Measurements from ENCODE around the gene OTOF. TPM values are rescaled to one million over a fixed set of nuclear protein-coding genes. Genes with fewer than 3 reads are reported as not detected.

The OTOF gene
- total and polyA plus RNA-seq, 2 of the 13 experiments (the other 11 are each of a cell fraction or from before 2014, with no cell fraction given) = 0.04 TPM; not detected in 1

DNA sequence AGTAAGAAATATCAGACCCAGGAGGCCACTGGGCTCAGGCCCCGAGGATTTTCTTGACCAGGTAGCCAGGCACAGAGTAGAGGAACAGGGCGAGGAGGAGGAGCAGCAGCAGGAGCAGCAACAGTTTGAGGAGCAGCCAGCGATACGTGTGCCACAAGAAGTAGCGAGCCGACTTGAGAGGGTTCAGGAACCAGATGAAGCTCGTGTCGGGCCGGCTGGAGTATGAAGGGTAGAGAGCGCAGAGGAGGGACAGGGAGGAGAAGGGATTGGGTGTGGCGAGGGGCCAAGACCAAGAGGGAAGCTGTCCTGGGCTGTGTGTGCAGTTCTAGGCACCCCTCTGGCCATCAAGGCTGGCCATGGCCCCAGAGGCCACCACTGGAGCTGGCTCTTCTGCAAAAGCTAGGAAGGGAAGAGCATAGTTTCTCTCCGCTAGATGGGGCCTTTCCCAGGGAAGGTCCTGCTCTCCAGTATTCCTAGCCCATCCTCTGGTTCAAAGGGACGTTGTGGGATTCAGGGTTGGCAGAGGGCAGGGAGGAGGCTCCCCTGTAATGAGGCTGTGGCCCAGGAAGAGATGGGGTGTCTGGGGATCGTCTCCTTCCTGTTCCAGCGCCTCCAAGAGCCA lies 17.8 kb downstream of the OTOF start (continued):
- TF ChIP-seq ZMAT3 (CRISPR knock-in tag; conservative IDR thresholded peaks at IDR 0.05) = no peak
- TF ChIP-seq, protein P1, sequence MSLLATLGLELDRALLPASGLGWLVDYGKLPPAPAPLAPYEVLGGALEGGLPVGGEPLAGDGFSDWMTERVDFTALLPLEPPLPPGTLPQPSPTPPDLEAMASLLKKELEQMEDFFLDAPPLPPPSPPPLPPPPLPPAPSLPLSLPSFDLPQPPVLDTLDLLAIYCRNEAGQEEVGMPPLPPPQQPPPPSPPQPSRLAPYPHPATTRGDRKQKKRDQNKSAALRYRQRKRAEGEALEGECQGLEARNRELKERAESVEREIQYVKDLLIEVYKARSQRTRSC (CRISPR knock-in tag; IDR thresholded peaks at IDR 0.05; ENCODE audit: low read depth) = no peak
- TF ChIP-seq, protein P2, sequence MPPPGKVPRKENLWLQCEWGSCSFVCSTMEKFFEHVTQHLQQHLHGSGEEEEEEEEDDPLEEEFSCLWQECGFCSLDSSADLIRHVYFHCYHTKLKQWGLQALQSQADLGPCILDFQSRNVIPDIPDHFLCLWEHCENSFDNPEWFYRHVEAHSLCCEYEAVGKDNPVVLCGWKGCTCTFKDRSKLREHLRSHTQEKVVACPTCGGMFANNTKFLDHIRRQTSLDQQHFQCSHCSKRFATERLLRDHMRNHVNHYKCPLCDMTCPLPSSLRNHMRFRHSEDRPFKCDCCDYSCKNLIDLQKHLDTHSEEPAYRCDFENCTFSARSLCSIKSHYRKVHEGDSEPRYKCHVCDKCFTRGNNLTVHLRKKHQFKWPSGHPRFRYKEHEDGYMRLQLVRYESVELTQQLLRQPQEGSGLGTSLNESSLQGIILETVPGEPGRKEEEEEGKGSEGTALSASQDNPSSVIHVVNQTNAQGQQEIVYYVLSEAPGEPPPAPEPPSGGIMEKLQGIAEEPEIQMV (CRISPR knock-in tag; IDR thresholded peaks at IDR 0.05; ENCODE audit: low read depth) = no peak
- TF ChIP-seq, protein P3, sequence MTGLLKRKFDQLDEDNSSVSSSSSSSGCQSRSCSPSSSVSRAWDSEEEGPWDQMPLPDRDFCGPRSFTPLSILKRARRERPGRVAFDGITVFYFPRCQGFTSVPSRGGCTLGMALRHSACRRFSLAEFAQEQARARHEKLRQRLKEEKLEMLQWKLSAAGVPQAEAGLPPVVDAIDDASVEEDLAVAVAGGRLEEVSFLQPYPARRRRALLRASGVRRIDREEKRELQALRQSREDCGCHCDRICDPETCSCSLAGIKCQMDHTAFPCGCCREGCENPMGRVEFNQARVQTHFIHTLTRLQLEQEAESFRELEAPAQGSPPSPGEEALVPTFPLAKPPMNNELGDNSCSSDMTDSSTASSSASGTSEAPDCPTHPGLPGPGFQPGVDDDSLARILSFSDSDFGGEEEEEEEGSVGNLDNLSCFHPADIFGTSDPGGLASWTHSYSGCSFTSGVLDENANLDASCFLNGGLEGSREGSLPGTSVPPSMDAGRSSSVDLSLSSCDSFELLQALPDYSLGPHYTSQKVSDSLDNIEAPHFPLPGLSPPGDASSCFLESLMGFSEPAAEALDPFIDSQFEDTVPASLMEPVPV (CRISPR knock-in tag; IDR thresholded peaks at IDR 0.05) = no peak
- TF ChIP-seq ZNF550 (CRISPR knock-in tag; IDR thresholded peaks at IDR 0.05; ENCODE audit: borderline replicate concordance) = no peak
- TF ChIP-seq MTA3 (CRISPR knock-in tag; IDR thresholded peaks at IDR 0.05) = no peak
- no peak for TF ChIP-seq PHF21A (CRISPR knock-in tag; IDR thresholded peaks at IDR 0.05)
- TF ChIP-seq ZNF468 (CRISPR knock-in tag; IDR thresholded peaks at IDR 0.05) = no peak
- TF ChIP-seq, protein P4, sequence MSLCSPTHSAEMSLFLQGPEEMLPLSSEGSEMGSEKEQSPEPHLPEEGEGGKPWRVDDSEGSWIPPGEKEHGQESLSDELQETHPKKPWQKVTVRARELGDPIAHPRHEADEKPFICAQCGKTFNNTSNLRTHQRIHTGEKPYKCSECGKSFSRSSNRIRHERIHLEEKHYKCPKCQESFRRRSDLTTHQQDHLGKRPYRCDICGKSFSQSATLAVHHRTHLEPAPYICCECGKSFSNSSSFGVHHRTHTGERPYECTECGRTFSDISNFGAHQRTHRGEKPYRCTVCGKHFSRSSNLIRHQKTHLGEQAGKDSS (CRISPR knock-in tag; IDR thresholded peaks at IDR 0.05; ENCODE audit: borderline replicate concordance, low read depth) = no peak
- TF ChIP-seq ZBTB3 (CRISPR knock-in tag; IDR thresholded peaks at IDR 0.05; ENCODE audit: borderline replicate concordance, low read depth) = no peak
- TF ChIP-seq MTF1 (CRISPR knock-in tag; IDR thresholded peaks at IDR 0.05) = no peak
- TF ChIP-seq, protein P5, sequence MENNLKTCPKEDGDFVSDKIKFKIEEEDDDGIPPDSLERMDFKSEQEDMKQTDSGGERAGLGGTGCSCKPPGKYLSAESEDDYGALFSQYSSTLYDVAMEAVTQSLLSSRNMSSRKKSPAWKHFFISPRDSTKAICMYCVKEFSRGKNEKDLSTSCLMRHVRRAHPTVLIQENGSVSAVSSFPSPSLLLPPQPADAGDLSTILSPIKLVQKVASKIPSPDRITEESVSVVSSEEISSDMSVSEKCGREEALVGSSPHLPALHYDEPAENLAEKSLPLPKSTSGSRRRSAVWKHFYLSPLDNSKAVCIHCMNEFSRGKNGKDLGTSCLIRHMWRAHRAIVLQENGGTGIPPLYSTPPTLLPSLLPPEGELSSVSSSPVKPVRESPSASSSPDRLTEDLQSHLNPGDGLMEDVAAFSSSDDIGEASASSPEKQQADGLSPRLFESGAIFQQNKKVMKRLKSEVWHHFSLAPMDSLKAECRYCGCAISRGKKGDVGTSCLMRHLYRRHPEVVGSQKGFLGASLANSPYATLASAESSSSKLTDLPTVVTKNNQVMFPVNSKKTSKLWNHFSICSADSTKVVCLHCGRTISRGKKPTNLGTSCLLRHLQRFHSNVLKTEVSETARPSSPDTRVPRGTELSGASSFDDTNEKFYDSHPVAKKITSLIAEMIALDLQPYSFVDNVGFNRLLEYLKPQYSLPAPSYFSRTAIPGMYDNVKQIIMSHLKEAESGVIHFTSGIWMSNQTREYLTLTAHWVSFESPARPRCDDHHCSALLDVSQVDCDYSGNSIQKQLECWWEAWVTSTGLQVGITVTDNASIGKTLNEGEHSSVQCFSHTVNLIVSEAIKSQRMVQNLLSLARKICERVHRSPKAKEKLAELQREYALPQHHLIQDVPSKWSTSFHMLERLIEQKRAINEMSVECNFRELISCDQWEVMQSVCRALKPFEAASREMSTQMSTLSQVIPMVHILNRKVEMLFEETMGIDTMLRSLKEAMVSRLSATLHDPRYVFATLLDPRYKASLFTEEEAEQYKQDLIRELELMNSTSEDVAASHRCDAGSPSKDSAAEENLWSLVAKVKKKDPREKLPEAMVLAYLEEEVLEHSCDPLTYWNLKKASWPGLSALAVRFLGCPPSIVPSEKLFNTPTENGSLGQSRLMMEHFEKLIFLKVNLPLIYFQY (CRISPR knock-in tag; IDR thresholded peaks at IDR 0.05; ENCODE audit: borderline replicate concordance) = no peak
- TF ChIP-seq FOSL2 (CRISPR knock-in tag; IDR thresholded peaks at IDR 0.05) = 0 out of 2 replicates have a peak, but pooled peaks have one; percentile 6
- no peak for TF ChIP-seq ZNF709 (CRISPR knock-in tag; IDR thresholded peaks at IDR 0.05)
- TF ChIP-seq, protein P6, sequence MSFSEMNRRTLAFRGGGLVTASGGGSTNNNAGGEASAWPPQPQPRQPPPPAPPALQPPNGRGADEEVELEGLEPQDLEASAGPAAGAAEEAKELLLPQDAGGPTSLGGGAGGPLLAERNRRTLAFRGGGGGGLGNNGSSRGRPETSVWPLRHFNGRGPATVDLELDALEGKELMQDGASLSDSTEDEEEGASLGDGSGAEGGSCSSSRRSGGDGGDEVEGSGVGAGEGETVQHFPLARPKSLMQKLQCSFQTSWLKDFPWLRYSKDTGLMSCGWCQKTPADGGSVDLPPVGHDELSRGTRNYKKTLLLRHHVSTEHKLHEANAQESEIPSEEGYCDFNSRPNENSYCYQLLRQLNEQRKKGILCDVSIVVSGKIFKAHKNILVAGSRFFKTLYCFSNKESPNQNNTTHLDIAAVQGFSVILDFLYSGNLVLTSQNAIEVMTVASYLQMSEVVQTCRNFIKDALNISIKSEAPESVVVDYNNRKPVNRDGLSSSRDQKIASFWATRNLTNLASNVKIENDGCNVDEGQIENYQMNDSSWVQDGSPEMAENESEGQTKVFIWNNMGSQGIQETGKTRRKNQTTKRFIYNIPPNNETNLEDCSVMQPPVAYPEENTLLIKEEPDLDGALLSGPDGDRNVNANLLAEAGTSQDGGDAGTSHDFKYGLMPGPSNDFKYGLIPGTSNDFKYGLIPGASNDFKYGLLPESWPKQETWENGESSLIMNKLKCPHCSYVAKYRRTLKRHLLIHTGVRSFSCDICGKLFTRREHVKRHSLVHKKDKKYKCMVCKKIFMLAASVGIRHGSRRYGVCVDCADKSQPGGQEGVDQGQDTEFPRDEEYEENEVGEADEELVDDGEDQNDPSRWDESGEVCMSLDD (CRISPR knock-in tag; IDR thresholded peaks at IDR 0.05; ENCODE audit: borderline replicate concordance) = no peak
- TF ChIP-seq ZNF432 (CRISPR knock-in tag; IDR thresholded peaks at IDR 0.05; ENCODE audit: borderline replicate concordance) = no peak

All from HepG2 (cell line).